ENCODE data around the gene CCDC6. TPM values are rescaled to one million over a fixed set of nuclear protein-coding genes. Genes with fewer than 3 reads are reported as not detected.

CCDC6 gene
- total RNA-seq, 1 experiment from 2014 or later, result 37.6 TPM

DNA sequence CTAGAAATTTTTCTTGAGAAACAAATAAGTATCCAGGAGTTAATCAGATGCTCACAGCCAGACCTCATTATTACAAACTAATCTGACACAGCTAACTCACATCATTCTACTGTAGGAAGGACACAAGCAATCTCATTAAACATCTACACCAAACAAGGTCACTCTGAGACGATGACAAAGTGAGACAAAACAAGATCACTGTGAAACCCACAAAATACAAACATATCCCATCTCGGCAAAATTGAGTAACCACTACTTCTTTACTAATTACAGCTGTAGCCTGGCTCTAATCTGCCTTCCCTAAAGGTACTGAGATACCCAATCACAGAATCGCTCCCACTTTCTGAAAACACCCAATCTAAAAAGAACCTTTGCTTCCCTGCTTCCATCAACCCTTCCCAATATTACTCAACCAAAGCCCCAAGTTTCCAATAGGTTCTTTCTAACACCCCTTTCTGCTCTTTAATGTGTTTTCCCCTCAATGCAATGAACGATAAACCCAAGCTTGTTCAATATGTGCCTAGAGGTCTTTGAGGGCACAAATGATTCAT lies 26.9 kb downstream of the CCDC6 start:
- DNase-seq, result no peak
- H3K36me3 ChIP-seq (ENCODE audit: low read depth, low read length), result no peaks in the 10 kb centered on the region; the same call in 1 of the 2 replicates
- H3K9me2 ChIP-seq (replicated peaks; ENCODE audit: low read length), result no peaks in the 10 kb centered on the region
- H3K27me3 ChIP-seq (ENCODE audit: low read length), result no peaks in the 10 kb centered on the region
- H3K9ac ChIP-seq (ENCODE audit: low read length), result no peak overlapping the region
- no peak overlapping the region for H2AFZ ChIP-seq (ENCODE audit: low read length)
- peaks cover 23% of the 10 kb centered on the region for H3K4me1 ChIP-seq (ENCODE audit: insufficient read depth, low read length)
- peaks cover 91% of the 10 kb centered on the region for H3K79me2 ChIP-seq (ENCODE audit: low read length)
- ChIA-PET POLR2A (ENCODE audit: unreplicated experiment) (no interaction called here), CTCF (no interaction called here)
- no peaks in the 10 kb centered on the region for H3F3A ChIP-seq (ENCODE audit: low read length, unreplicated experiment)
- H3K4me2 ChIP-seq (ENCODE audit: low read length), result no peak overlapping the region
- BruUV-seq (replicated peaks), result no TSS peak
- H3K4me3 ChIP-seq (ENCODE audit: low read length), result no peak overlapping the region
- TF ChIP-seq EZH2phosphoT487 (IDR thresholded peaks at IDR 0.05; ENCODE audit: borderline replicate concordance, low read length), result no peak
- no peak for TF ChIP-seq EZH2 (IDR thresholded peaks at IDR 0.05; ENCODE audit: low read length, unreplicated experiment)
- TF ChIP-seq, protein P1, sequence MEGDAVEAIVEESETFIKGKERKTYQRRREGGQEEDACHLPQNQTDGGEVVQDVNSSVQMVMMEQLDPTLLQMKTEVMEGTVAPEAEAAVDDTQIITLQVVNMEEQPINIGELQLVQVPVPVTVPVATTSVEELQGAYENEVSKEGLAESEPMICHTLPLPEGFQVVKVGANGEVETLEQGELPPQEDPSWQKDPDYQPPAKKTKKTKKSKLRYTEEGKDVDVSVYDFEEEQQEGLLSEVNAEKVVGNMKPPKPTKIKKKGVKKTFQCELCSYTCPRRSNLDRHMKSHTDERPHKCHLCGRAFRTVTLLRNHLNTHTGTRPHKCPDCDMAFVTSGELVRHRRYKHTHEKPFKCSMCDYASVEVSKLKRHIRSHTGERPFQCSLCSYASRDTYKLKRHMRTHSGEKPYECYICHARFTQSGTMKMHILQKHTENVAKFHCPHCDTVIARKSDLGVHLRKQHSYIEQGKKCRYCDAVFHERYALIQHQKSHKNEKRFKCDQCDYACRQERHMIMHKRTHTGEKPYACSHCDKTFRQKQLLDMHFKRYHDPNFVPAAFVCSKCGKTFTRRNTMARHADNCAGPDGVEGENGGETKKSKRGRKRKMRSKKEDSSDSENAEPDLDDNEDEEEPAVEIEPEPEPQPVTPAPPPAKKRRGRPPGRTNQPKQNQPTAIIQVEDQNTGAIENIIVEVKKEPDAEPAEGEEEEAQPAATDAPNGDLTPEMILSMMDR (conservative IDR thresholded peaks at IDR 0.05; ENCODE audit: low read depth, low read length), result no peak
- intact Hi-C loops (cut with micrococcal nuclease), result no loop called here
- no peak overlapping the region for H3K27ac ChIP-seq (ENCODE audit: low read length)
- no peak for ATAC-seq
- H3K9me3 ChIP-seq (ENCODE audit: low read length), result no peaks in the 10 kb centered on the region
- 0 out of 2 replicates have a peak, but pooled peaks cover 2% of the 10 kb centered on the region for H4K20me1 ChIP-seq (ENCODE audit: low read length)

DNA sequence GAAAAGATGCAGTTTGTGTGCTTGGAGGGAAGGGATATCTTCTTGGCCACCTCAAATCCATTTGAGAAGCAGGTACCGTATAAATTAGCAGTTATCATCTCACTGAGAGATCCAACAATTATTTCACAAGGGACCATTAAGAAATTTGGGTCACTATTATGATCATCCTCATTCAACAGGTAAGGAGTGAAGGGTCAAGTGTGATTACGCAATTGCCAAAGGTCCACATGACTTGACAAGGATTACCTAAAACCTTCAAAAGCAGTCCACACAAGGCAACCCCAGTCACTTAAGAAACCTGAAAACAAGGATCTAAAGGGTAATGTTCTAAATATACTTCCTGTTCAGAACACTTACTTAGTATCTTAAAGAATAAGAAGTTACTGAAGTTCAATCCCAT lies 27.4 kb downstream of the CCDC6 start:
- peaks cover 23% of the 10 kb centered on the region for H3K4me1 ChIP-seq (ENCODE audit: insufficient read depth, low read length)
- CTCF ChIA-PET, result no interaction called here
- no peaks in the 10 kb centered on the region for H3K9me3 ChIP-seq (ENCODE audit: low read length)
- H3K4me3 ChIP-seq (ENCODE audit: low read length), result no peak overlapping the region
- H4K20me1 ChIP-seq (ENCODE audit: low read length), result 0 out of 2 replicates have a peak, but pooled peaks cover 4% of the 10 kb centered on the region
- H3K4me2 ChIP-seq (ENCODE audit: low read length), result no peak overlapping the region
- intact Hi-C loops (cut with micrococcal nuclease), result no loop called here
- DNase-seq (no peak), ATAC-seq (no peak)
- H3K27ac ChIP-seq (ENCODE audit: low read length), result no peak overlapping the region
- H3K9me2 ChIP-seq (replicated peaks; ENCODE audit: low read length), result no peaks in the 10 kb centered on the region
- POLR2A ChIA-PET (ENCODE audit: unreplicated experiment), result no interaction called here
- no peak overlapping the region for H3K9ac ChIP-seq (ENCODE audit: low read length)
- H3K36me3 ChIP-seq (ENCODE audit: low read depth, low read length), result no peaks in the 10 kb centered on the region; the same call in 1 of the 2 replicates
- peaks cover 91% of the 10 kb centered on the region for H3K79me2 ChIP-seq (ENCODE audit: low read length)
- H3F3A ChIP-seq (ENCODE audit: low read length, unreplicated experiment), result no peaks in the 10 kb centered on the region
- no TSS peak for BruUV-seq (replicated peaks)
- no peak overlapping the region for H2AFZ ChIP-seq (ENCODE audit: low read length)
- H3K27me3 ChIP-seq (ENCODE audit: low read length), result no peaks in the 10 kb centered on the region
- TF ChIP-seq, protein P1 (conservative IDR thresholded peaks at IDR 0.05; ENCODE audit: low read depth, low read length), result no peak
- TF ChIP-seq EZH2 (IDR thresholded peaks at IDR 0.05; ENCODE audit: low read length, unreplicated experiment) (no peak), EZH2phosphoT487 (IDR thresholded peaks at IDR 0.05; ENCODE audit: borderline replicate concordance, low read length) (no peak)

DNA sequence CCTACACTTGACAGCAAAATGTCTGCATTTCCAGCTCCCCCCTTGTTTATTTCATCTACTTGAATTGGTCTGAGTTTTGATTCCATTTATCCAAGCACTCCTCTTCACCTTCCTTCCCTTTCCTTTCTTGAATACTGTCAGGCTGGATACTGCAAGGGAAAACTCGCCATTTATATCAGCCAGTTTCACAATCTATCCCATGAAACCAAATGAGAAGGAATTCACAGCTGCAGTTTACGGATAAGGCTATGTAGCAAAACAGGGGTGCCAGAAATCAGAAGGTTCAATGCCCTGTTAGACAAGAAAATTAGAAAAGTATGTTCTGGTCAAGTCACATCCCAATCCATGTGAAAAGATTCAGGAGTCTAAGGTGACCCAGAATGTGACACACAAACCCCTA lies 28.1 kb downstream of the CCDC6 start:
- H3K9ac ChIP-seq (ENCODE audit: low read length), result no peak overlapping the region
- no peaks in the 10 kb centered on the region; the same call in 1 of the 2 replicates for H3K36me3 ChIP-seq (ENCODE audit: low read depth, low read length)
- DNase-seq (no peak), ATAC-seq (no peak)
- H3F3A ChIP-seq (ENCODE audit: low read length, unreplicated experiment), result no peaks in the 10 kb centered on the region
- H3K27me3 ChIP-seq (ENCODE audit: low read length), result no peaks in the 10 kb centered on the region
- no peaks in the 10 kb centered on the region for H3K9me3 ChIP-seq (ENCODE audit: low read length)
- POLR2A ChIA-PET (ENCODE audit: unreplicated experiment), result no interaction called here
- H3K4me3 ChIP-seq (ENCODE audit: low read length), result no peak overlapping the region
- intact Hi-C loops (cut with micrococcal nuclease), result no loop called here
- no peak overlapping the region for H3K27ac ChIP-seq (ENCODE audit: low read length)
- TF ChIP-seq, protein P1 (conservative IDR thresholded peaks at IDR 0.05; ENCODE audit: low read depth, low read length), result no peak
- no peak for TF ChIP-seq EZH2 (IDR thresholded peaks at IDR 0.05; ENCODE audit: low read length, unreplicated experiment)
- no peak for TF ChIP-seq EZH2phosphoT487 (IDR thresholded peaks at IDR 0.05; ENCODE audit: borderline replicate concordance, low read length)
- CTCF ChIA-PET, result no interaction called here
- H3K4me1 ChIP-seq (ENCODE audit: insufficient read depth, low read length), result peaks cover 23% of the 10 kb centered on the region
- H3K9me2 ChIP-seq (replicated peaks; ENCODE audit: low read length), result no peaks in the 10 kb centered on the region
- no peak overlapping the region for H2AFZ ChIP-seq (ENCODE audit: low read length)
- H3K4me2 ChIP-seq (ENCODE audit: low read length), result no peak overlapping the region
- peaks cover 91% of the 10 kb centered on the region for H3K79me2 ChIP-seq (ENCODE audit: low read length)
- no TSS peak for BruUV-seq (replicated peaks)
- H4K20me1 ChIP-seq (ENCODE audit: low read length), result 0 out of 2 replicates have a peak, but pooled peaks cover 4% of the 10 kb centered on the region
